Sigmoid colon (tissue), 4 donors: ENCODE data around the gene CA12.

Experiments used
- POLR2A ChIP-seq, 2 donors: fragments of 450-650 bp; IDR thresholded peaks; one replicate each; pipeline ENCODE4 v1.6.1; 2016; ENCODE audit warnings: antibody characterized with exemption in 2 of 2, mild to moderate bottlenecking in 2 of 2, moderate library complexity in 2 of 2
- POLR2AphosphoS5 ChIP-seq, 4 donors: sonication (generic); formaldehyde crosslinking; IDR thresholded peaks; one replicate each; pipeline ENCODE4 v1.6.1; 2017; ENCODE audit warnings: antibody characterized with exemption in 4 of 4
- TF ChIP-seq, protein P1 (sequence below), 4 experiments: fragments of 450-650 bp in 3 of 4; fragments of 200-600 bp in 1 of 4; IDR thresholded peaks; one replicate each; pipeline ENCODE4 v1.5.1; 2016 to 2019; ENCODE audit warnings: antibody characterized with exemption in 4 of 4, mild to moderate bottlenecking in 3 of 4, moderate library complexity in 2 of 4

DNA sequence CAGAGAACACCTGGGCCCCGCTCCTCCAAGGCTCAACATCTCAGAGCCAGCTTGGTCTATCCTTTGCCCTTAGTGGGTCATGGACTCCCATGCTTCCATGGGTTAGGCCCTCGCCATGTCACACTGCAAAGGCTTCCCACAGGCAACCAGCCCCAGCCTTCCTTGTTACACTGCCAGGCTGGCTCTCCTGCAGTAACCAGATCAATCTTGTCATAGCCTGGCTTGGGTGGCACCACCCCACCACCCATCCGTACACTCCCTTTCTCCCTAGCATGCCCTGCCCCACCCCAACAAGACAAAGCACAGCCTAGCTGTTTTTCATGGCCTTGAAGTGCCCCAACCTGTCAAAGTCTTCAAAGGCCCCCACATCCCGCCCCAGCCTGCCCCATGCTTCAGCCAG is 30.5 kb downstream of the CA12 start:
- TF ChIP-seq, protein P1, sequence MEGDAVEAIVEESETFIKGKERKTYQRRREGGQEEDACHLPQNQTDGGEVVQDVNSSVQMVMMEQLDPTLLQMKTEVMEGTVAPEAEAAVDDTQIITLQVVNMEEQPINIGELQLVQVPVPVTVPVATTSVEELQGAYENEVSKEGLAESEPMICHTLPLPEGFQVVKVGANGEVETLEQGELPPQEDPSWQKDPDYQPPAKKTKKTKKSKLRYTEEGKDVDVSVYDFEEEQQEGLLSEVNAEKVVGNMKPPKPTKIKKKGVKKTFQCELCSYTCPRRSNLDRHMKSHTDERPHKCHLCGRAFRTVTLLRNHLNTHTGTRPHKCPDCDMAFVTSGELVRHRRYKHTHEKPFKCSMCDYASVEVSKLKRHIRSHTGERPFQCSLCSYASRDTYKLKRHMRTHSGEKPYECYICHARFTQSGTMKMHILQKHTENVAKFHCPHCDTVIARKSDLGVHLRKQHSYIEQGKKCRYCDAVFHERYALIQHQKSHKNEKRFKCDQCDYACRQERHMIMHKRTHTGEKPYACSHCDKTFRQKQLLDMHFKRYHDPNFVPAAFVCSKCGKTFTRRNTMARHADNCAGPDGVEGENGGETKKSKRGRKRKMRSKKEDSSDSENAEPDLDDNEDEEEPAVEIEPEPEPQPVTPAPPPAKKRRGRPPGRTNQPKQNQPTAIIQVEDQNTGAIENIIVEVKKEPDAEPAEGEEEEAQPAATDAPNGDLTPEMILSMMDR (IDR thresholded peaks at IDR 0.05) = no peak
- TF ChIP-seq POLR2A (IDR thresholded peaks at IDR 0.05) (no peak), POLR2AphosphoS5 (IDR thresholded peaks at IDR 0.05) (no peak)
